Sigmoid colon (tissue), 7 donors: ENCODE results near the gene MAF. TPM values are rescaled to one million over a fixed set of nuclear protein-coding genes. Genes with fewer than 3 reads are reported as not detected.
A peak's percentile ranks its signal among the peaks of the same experiment; 100 is the strongest.

Source experiments
- DNase-seq: peaks from one replicate; pipeline ENCODE4 v3.0.0-alpha.2; 2019
- H3K27ac ChIP-seq, 4 donors: fragments of 200-600 bp; sonication (generic); one replicate each; pipeline ENCODE4 v1.5.1; 2016 to 2019; ENCODE audit warnings: mild to moderate bottlenecking in 1 of 4
- H3K27me3 ChIP-seq, 3 donors: fragments of 200-600 bp; sonication (generic); one replicate each; pipeline ENCODE4 v1.5.1; 2019; ENCODE audit warnings: mild to moderate bottlenecking in 1 of 3
- H3K36me3 ChIP-seq, 4 donors: fragments of 200-600 bp; sonication (generic); one replicate each; pipeline ENCODE4 v1.5.1; 2016 to 2019
- H3K4me1 ChIP-seq, 4 donors: fragments of 200-600 bp; sonication (generic); one replicate each; pipeline ENCODE4 v1.5.1; 2017 to 2019
- H3K4me3 ChIP-seq, 4 donors: fragments of 200-600 bp; sonication (generic); one replicate each; pipeline ENCODE4 v1.5.1; 2017 to 2019; ENCODE audit warnings: mild to moderate bottlenecking in 2 of 4, moderate library complexity in 1 of 4
- H3K9me3 ChIP-seq, 4 donors: fragments of 200-600 bp in 3 of 4; sonication (generic) in 3 of 4; one replicate each; pipeline versions ENCODE4 v1.5.1 to v1.6.1; 2013 to 2019
- EP300 ChIP-seq, 4 donors: sonication (generic); formaldehyde crosslinking; IDR thresholded peaks; one replicate each; pipeline ENCODE4 v1.6.1; 2017; ENCODE audit warnings: antibody characterized with exemption in 4 of 4
- POLR2A ChIP-seq, 2 donors: fragments of 450-650 bp; IDR thresholded peaks; one replicate each; pipeline ENCODE4 v1.6.1; 2016; ENCODE audit warnings: antibody characterized with exemption in 2 of 2, mild to moderate bottlenecking in 2 of 2, moderate library complexity in 2 of 2
- POLR2AphosphoS5 ChIP-seq, 4 donors: sonication (generic); formaldehyde crosslinking; IDR thresholded peaks; one replicate each; pipeline ENCODE4 v1.6.1; 2017; ENCODE audit warnings: antibody characterized with exemption in 4 of 4
- WGBS, 2 donors: extraction: QIAGEN DNeasy Blood & Tissue Kit; methylation state at CpG; one replicate each; pipeline ENCODE4 v1.1.7; 2013; 5-methylcytosine and 5-hydroxymethylcytosine counted together
- intact Hi-C: fragments of 100-400 bp; cut with DNase I; formaldehyde crosslinking; loops from one replicate; pipeline ENCODE4 v1.15.1; 2023
- polyA plus RNA-seq, 3 donors: library from polyadenylated mRNA; stranded (reverse); fragments of 200-250 nt; gene quantifications; one replicate each; pipeline ENCODE4 v1.2.3, GENCODE V29; 2013
- total RNA-seq, 4 donors: library from RNA; depleted of rRNA; stranded (reverse); fragments of >200 nt; gene quantifications; one replicate each; pipeline ENCODE4 v1.1.0, GENCODE V29; 2016
- TF ChIP-seq, protein P1 (sequence below), 4 experiments: fragments of 450-650 bp in 3 of 4; fragments of 200-600 bp in 1 of 4; IDR thresholded peaks; one replicate each; pipeline ENCODE4 v1.5.1; 2016 to 2019; ENCODE audit warnings: antibody characterized with exemption in 4 of 4, mild to moderate bottlenecking in 3 of 4, moderate library complexity in 2 of 4
- donor health status: healthy with polysubstance abuse.
- donor health status: Bipolar disorder and iron deficiency.
- donor health status: healthy.

Gene MAF
- total and polyA plus RNA-seq, 7 donors, result 6.0 to 46.3 (median 19.1) TPM

GRCh38 chr16:79603055-79603454 lies 2.5 kb upstream of the MAF start:
- Histone ChIP-seq H3K4me1 (peaks cover 0 to 36% (median 27%) of the 10 kb centered on the region in 4 donors), H3K27ac (peak overlapping the region in 3 of 4 donors; percentile 27 to 94 (median 92)), H3K36me3 (no peaks in the 10 kb centered on the region), H3K27me3 (no peaks in the 10 kb centered on the region), H3K4me3 (no peak overlapping the region), H3K9me3 (no peaks in the 10 kb centered on the region)
- DNase-seq, result no peak
- TF ChIP-seq EP300 (IDR thresholded peaks at IDR 0.05), result no peak
- TF ChIP-seq, protein P1, sequence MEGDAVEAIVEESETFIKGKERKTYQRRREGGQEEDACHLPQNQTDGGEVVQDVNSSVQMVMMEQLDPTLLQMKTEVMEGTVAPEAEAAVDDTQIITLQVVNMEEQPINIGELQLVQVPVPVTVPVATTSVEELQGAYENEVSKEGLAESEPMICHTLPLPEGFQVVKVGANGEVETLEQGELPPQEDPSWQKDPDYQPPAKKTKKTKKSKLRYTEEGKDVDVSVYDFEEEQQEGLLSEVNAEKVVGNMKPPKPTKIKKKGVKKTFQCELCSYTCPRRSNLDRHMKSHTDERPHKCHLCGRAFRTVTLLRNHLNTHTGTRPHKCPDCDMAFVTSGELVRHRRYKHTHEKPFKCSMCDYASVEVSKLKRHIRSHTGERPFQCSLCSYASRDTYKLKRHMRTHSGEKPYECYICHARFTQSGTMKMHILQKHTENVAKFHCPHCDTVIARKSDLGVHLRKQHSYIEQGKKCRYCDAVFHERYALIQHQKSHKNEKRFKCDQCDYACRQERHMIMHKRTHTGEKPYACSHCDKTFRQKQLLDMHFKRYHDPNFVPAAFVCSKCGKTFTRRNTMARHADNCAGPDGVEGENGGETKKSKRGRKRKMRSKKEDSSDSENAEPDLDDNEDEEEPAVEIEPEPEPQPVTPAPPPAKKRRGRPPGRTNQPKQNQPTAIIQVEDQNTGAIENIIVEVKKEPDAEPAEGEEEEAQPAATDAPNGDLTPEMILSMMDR (IDR thresholded peaks at IDR 0.05), result no peak
- no peak for TF ChIP-seq POLR2AphosphoS5 (IDR thresholded peaks at IDR 0.05)
- TF ChIP-seq POLR2A (IDR thresholded peaks at IDR 0.05), result no peak
- WGBS, 2 donors, result 64 to 77% methylated on average over 2 of the region's 2 CpGs
- intact Hi-C loops, result loop anchor here (5.0 to 10.0 kb wide), 8 partner anchors 266 to 1481 kb away; no protein-coding TSS in a partner anchor

GRCh38 chr16:79602628-79603014 lies 2.1 kb upstream of the MAF start:
- intact Hi-C loops, result loop anchor here (1.0 to 10.0 kb wide), 9 partner anchors 265 to 1480 kb away; no protein-coding TSS in a partner anchor
- Histone ChIP-seq H3K27me3 (no peaks in the 10 kb centered on the region), H3K4me1 (peaks cover 0 to 35% (median 22%) of the 10 kb centered on the region in 4 donors), H3K36me3 (no peaks in the 10 kb centered on the region), H3K27ac (peak overlapping the region; percentile 27 to 94 (median 61)), H3K4me3 (peak overlapping the region in 3 of 4 donors; percentile 66 to 76 (median 72)), H3K9me3 (no peaks in the 10 kb centered on the region)
- DNase-seq, result no peak
- TF ChIP-seq, protein P1 (IDR thresholded peaks at IDR 0.05), result no peak
- no peak for TF ChIP-seq POLR2AphosphoS5 (IDR thresholded peaks at IDR 0.05)
- TF ChIP-seq EP300 (IDR thresholded peaks at IDR 0.05), result no peak
- no peak for TF ChIP-seq POLR2A (IDR thresholded peaks at IDR 0.05)
- 9 to 21% methylated on average over 5 of the region's 5 CpGs for WGBS, 2 donors

DNA sequence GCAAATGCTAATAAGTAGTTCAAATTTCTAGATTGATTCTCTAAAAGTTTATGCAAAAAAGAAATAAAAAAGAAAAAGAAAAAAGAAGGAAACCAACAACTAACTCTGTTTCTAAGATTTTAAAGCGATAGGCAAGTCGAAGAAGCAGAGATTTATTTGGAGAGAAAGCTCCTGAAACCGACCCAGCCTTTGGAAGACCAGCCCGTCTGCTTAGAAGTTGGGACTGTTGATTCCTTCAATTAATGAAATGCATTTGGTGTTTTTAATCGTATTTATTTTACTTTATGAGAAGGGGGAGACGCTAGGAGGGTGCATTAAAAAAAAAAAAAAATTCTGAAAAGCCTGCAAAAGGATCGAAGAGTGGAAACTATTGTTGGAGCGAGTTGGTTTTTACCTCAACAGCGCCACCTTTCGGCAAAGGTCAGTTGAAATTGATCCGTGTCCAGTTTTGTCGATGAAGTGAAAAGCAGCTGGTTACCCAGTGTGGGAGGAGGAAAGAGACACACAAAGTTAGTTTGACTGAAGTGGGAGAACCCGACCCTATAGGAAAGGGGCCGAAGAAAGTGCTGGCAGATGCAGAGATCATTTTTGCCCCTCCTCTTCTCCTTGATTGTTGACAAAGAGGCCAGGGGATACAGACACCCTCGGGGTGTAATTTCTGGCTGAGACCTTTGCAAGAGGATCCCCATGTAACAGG lies 1.5 kb upstream of the MAF start:
- H3K4me1 ChIP-seq, result peaks cover 0 to 29% (median 17%) of the 10 kb centered on the region in 4 donors
- no peaks in the 10 kb centered on the region for H3K9me3 ChIP-seq
- intact Hi-C loops, result loop anchor here (1.0 to 10.0 kb wide), 10 partner anchors 167 to 1480 kb away; no protein-coding TSS in a partner anchor
- 1 to 4% methylated on average over 15 of the region's 15 CpGs for WGBS, 2 donors
- peak; percentile 87 for DNase-seq
- TF ChIP-seq POLR2AphosphoS5 (IDR thresholded peaks at IDR 0.05) (peak in 3 of 4 donors; percentile 9 to 48 (median 38)), EP300 (IDR thresholded peaks at IDR 0.05) (no peak)
- TF ChIP-seq, protein P1 (IDR thresholded peaks at IDR 0.05), result peak; percentile 62 to 83 (median 78)
- H3K4me3 ChIP-seq, result peak overlapping the region; percentile 45 to 76 (median 69)
- H3K27ac ChIP-seq, result peak overlapping the region; percentile 87 to 94 (median 90)
- no peaks in the 10 kb centered on the region for H3K36me3 ChIP-seq
- no peaks in the 10 kb centered on the region for H3K27me3 ChIP-seq

DNA sequence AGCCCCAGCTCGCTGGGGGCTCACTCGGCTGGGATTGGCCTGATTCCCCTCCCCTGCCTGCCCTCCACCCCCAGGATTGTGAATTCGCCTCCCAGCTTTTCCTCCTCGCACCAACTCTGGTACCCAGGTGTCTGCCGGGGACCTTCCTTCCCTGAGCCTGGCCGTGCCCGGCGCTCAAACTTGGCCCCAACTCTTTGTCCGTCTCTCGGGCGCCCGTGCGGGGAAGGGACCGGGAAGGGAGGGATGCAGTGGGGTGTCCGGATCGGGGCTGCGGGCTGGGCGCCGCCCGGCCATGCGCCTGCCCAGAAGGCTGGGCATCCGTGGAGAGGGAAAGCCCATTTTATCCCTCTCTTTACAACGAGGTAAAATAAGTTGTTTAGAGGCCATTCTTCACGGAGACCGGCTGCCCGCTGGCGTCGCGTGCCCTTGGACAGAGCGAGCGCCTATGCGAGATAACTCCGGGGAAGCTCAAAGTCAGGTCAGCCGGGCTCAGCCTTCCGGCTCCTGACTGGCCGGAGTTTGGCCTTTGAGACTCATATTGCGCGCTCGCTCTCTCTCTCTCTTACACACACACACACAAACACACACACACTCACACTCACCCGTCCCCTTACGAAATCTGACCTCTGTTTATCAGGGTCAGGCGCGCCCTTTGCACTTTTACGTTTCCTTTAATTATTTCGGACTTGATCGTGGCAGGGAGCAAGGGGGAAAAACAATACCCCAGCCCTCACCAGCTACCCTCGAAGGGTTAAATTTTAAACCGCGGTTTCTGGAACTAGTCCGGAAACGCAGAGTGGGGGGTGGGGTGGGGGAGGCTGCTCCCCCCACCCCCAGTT lies 774 bp upstream of the MAF start:
- no peaks in the 10 kb centered on the region for H3K36me3 ChIP-seq
- intact Hi-C loops, result loop anchor here (2.0 to 10.0 kb wide), 9 partner anchors 167 to 1479 kb away; no protein-coding TSS in a partner anchor
- H3K9me3 ChIP-seq, result no peaks in the 10 kb centered on the region
- peak overlapping the region; percentile 87 to 94 (median 90) for H3K27ac ChIP-seq
- H3K4me3 ChIP-seq, result peak overlapping the region; percentile 45 to 76 (median 69)
- peaks cover 0 to 27% (median 16%) of the 10 kb centered on the region in 4 donors for H3K4me1 ChIP-seq
- no peaks in the 10 kb centered on the region for H3K27me3 ChIP-seq
- peak in 1 of 2 donors; percentile 37 for TF ChIP-seq POLR2A (IDR thresholded peaks at IDR 0.05)
- TF ChIP-seq, protein P1 (IDR thresholded peaks at IDR 0.05), result no peak
- TF ChIP-seq POLR2AphosphoS5 (IDR thresholded peaks at IDR 0.05), result peak in 2 of 4 donors; percentile 27 to 41
- DNase-seq, result peak; percentile 83
- 1% methylated on average over 51 of the region's 51 CpGs for WGBS, 2 donors
